HFF-Myc (cell line): Measurements from ENCODE around the gene ERI3.

ENCODE experiments used
- DNase-seq: peaks from one replicate; pipeline ENCODE4 v3.0.0-alpha.2; 2011; ENCODE audit warnings: low read depth; ENCODE audit errors: extremely low read depth
- H3K4me3 ChIP-seq: replicated peaks from 2 replicates; pipeline ENCODE4 v1.5.1; 2011; ENCODE audit warnings: low read depth, mild to moderate bottlenecking, control low read depth, low read length
- TF ChIP-seq, protein P1 (sequence below): IDR thresholded peaks from 2 replicates; pipeline ENCODE4 v1.5.1; 2012; ENCODE audit warnings: mild to moderate bottlenecking, low read depth, low read length, control low read depth; ENCODE audit errors: missing control alignments

ERI3 gene

DNA sequence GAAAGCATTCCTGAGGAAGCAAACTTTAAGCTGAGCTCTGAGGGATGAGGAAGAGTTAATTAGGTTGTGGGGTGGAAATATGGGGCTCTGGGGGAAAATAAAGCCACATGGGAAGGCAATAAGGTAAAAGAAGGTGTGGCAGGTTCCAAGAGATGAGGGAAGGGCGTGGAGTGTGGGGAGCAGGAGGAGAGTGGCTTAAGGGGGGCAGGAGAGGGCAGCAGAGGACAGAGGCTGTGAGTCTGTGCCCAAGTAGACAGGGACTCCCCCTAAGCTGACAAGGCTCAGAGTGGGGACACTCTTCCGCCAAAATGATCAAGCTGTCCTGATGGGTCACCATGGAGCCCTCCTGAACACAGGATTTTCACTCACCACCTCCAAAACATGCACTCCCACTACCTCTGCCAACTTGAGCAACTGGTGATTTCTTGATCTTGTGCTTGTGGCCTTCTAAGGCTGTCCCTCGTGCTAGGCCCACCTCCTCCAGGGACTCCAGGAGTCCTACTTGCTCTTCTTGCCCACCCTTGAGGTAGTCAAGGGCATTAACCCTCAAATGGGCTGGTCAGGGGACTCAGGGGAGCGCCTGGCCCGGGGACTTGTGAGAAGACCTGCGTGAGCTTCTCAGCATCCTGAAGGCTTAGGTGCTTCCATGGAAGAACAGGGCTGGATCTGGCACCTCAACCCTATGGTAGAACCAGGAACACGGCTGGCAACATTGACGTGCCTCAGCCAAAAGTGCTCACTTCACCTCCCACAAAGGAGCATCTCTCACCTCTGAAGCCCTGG lies 118.4 kb downstream of the ERI3 start:
- H3K4me3 ChIP-seq, result no peak overlapping the region
- TF ChIP-seq, protein P1, sequence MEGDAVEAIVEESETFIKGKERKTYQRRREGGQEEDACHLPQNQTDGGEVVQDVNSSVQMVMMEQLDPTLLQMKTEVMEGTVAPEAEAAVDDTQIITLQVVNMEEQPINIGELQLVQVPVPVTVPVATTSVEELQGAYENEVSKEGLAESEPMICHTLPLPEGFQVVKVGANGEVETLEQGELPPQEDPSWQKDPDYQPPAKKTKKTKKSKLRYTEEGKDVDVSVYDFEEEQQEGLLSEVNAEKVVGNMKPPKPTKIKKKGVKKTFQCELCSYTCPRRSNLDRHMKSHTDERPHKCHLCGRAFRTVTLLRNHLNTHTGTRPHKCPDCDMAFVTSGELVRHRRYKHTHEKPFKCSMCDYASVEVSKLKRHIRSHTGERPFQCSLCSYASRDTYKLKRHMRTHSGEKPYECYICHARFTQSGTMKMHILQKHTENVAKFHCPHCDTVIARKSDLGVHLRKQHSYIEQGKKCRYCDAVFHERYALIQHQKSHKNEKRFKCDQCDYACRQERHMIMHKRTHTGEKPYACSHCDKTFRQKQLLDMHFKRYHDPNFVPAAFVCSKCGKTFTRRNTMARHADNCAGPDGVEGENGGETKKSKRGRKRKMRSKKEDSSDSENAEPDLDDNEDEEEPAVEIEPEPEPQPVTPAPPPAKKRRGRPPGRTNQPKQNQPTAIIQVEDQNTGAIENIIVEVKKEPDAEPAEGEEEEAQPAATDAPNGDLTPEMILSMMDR, result no peak
- DNase-seq, result no peak

DNA sequence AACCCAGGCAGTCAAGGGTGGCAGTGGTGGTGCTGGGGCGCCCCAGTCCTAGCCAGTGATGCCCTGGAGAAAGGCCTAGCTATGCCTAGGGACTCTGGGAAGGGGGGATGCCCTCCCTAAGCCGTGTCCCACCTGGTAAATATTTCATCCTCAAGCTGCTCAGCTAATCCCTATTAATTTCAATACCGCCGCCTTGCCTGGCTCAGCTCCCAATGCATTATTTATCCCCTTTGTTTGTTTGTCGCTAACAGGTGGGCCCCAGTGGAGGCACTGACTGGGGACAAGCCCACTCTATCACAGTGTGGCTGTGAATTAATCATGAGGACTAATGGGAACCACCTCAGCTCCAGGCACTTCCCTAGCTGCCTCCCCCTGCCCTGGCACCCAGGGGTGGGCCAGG lies 119.2 kb downstream of the ERI3 start:
- TF ChIP-seq, protein P1, result no peak
- H3K4me3 ChIP-seq, result no peak overlapping the region
- DNase-seq, result no peak

DNA sequence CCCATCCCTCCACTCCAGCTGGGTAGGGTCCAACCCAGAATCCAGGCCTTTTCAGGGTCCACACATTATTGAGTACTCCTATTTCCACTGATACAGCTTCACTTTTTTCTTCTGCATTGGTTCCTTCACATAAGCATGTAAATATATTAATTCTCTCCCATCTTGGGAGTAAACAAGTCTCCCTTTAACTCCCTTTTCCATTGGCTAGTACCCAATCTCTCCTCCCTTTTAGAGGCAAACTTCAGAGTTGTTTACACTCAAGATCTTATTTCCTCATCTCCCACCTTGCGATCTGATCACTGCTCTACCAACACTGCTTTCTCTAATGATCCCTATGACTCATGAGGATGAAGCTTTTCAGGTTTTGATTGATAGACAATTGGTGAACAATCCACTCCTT lies 121.5 kb downstream of the ERI3 start:
- no peak overlapping the region for H3K4me3 ChIP-seq
- TF ChIP-seq, protein P1, result no peak
- no peak for DNase-seq

DNA sequence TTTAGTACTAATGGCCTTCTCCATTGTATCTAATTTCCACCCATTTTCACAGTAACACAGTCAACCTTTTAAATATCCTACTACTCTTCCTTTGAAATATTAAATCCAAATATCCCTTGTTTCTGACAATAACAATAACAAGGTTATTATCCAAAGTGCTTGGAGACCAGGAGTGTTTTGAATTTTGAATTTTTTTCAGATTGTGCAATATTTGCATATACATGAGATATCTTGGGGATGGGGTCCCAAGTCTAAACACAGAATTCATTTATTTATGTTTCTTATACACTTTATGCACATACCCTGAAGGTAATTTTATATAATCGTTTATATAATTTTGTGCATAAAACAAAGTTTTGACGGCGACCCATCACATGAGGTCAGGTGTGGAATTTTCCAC lies 124.3 kb downstream of the ERI3 start:
- TF ChIP-seq, protein P1, result no peak
- no peak for DNase-seq
- no peak overlapping the region for H3K4me3 ChIP-seq

DNA sequence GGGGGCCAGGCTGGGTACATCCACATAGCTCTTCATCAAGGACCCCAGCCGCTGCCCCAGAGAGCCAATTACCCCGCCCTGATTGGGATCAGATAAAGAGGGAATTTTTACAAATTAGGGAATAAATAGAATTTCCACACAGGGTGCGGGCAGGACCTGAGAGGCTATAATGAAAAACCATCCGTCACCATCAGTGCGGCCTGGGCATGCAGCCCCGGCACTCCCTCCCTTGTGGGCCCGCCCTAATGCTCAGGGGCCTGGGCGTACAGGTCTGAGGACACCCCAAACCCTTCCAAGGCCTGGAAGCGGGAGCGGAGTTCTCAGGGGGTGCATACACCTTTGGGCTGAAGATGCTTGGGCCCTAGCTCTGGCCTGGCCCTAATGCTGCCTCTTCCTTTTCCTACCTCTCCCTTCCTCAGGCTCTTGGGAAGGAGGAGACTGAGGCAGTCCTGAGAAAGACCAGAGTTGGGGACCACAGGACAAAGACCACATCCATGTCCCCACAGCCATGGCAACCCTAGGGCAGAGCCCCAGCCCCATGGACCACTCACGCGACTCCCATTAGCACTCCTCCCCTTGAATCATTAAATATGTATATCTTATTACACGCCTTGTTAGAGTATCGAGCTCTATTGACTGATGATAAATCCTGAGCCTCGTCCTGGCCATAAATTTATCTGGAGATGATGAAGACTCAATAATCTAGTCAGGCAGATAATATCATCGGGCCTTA lies 125.5 kb downstream of the ERI3 start:
- no peak overlapping the region for H3K4me3 ChIP-seq
- TF ChIP-seq, protein P1, result no peak
- DNase-seq, result no peak

DNA sequence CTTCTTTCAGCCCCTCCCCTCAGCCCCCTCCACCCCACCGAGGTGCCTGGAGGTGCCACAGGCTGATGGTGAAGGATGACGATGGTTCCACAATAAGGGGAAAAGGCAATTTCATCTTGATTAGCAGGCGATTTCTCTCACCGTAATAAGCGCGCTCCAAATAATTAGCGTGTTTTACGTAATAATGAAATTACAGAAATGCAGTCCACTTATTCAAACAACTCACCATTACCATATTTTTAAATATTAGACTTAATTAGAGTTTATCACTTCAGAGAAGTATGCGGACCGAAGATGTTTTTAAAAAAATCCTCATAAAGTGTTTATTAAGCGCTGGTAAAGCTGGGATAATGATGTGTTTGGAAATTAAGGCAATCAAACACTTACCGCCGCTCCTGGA lies 126.8 kb downstream of the ERI3 start:
- TF ChIP-seq, protein P1, result no peak
- no peak for DNase-seq
- H3K4me3 ChIP-seq, result no peak overlapping the region
